SJSA1 (cell line): ENCODE data around the gene CWC22. TPM values are rescaled to one million over a fixed set of nuclear protein-coding genes. Genes with fewer than 3 reads are reported as not detected.
"Not testable (repeated sequence)": the region's sequence is repeated elsewhere in the genome, so short reads cannot be mapped to it uniquely, and the experiment has no call there.

ENCODE experiments used
- DNase-seq, 2 experiments: peaks; one replicate each; pipeline ENCODE4 v3.0.0-alpha.2; 2015 to 2020; ENCODE audit warnings: low spot score in 2 of 2, low read depth in 1 of 2
- H3K27ac ChIP-seq: fragments of 250-450 bp; sonication (Bioruptor Pico); 2 replicates; pipeline ENCODE4 v1.5.1; 2020; ENCODE audit warnings: mild to moderate bottlenecking, moderate library complexity
- H3K27me3 ChIP-seq: fragments of 250-450 bp; sonication (Bioruptor Pico); replicated peaks from 2 replicates; pipeline ENCODE4 v1.5.1; 2020; ENCODE audit warnings: mild to moderate bottlenecking, moderate library complexity
- H3K36me3 ChIP-seq: fragments of 250-450 bp; sonication (Bioruptor Pico); 2 replicates; pipeline ENCODE4 v1.5.1; 2020; ENCODE audit warnings: mild to moderate bottlenecking
- H3K4me1 ChIP-seq: fragments of 250-450 bp; sonication (Bioruptor Pico); replicated peaks from 2 replicates; pipeline ENCODE4 v1.6.1; 2021; ENCODE audit warnings: mild to moderate bottlenecking
- H3K4me3 ChIP-seq: fragments of 250-450 bp; sonication (Bioruptor Pico); 2 replicates; pipeline ENCODE4 v1.5.1; 2020; ENCODE audit warnings: mild to moderate bottlenecking
- H3K9me3 ChIP-seq: fragments of 250-450 bp; sonication (Bioruptor Pico); replicated peaks from 2 replicates; pipeline ENCODE4 v1.5.1; 2020; ENCODE audit warnings: mild to moderate bottlenecking
- total RNA-seq: library from RNA; depleted of rRNA; stranded (reverse); fragments of >200 nt; shearing (Covaris generic); gene quantifications from 2 replicates; pipeline ENCODE4 v1.2.3, GENCODE V29; 2014; rRNA removed

The CWC22 gene
- total RNA-seq: 15.8 and 21.9 TPM in 2 replicates

- H3K27ac ChIP-seq: peak within 1 kb of the TSS; percentile 98
- H3K36me3 ChIP-seq: peaks cover 10% of the 10 kb centered on the region; the same call in 1 of the 2 replicates
- peak; percentile 81 to 96 for DNase-seq
- peaks cover 8% of the 10 kb centered on the region for H3K4me1 ChIP-seq
- H3K9me3 ChIP-seq: no peaks in the 10 kb centered on the region
- peak within 1 kb of the TSS; percentile 69 for H3K4me3 ChIP-seq
- H3K27me3 ChIP-seq: no peaks in the 10 kb centered on the region
Observed at GRCh38 chr2:180006781-180007579, at the start of gene CWC22. CWC22 (minus strand) TSS chr2:180007297; CDS start chr2:179993341, 13,956 bp downstream.

- H3K27me3 ChIP-seq: no peaks in the 10 kb centered on the region
Observed at GRCh38 chr2:180056367-180057118, 49.4 kb upstream of the CWC22 start.

GRCh38 chr2:180054576-180054975 lies 47.5 kb upstream of the CWC22 start:
- not testable (repeated sequence) for H3K4me1 ChIP-seq, H3K27ac ChIP-seq, H3K36me3 ChIP-seq, H3K27me3 ChIP-seq, H3K4me3 ChIP-seq, H3K9me3 ChIP-seq, DNase-seq

More at GRCh38 chr2:180056367-180057118, 49.4 kb upstream of the CWC22 start:
- Histone ChIP-seq H3K36me3 (no peaks in the 10 kb centered on the region), H3K4me1 (no peaks in the 10 kb centered on the region), H3K27ac (no peak overlapping the region), H3K4me3 (no peak overlapping the region), H3K9me3 (no peaks in the 10 kb centered on the region)
- DNase-seq: no peak

GRCh38 chr2:180050246-180050645 lies 43.1 kb upstream of the CWC22 start:
- Histone ChIP-seq H3K27ac (no peak overlapping the region), H3K27me3 (no peaks in the 10 kb centered on the region; the same call in 1 of the 2 replicates), H3K9me3 (no peaks in the 10 kb centered on the region), H3K4me3 (no peak overlapping the region), H3K4me1 (no peaks in the 10 kb centered on the region), H3K36me3 (no peaks in the 10 kb centered on the region)
- DNase-seq: no peak

- no peak for DNase-seq
- H3K36me3 ChIP-seq: no peaks in the 10 kb centered on the region
- H3K4me1 ChIP-seq: no peaks in the 10 kb centered on the region
- H3K4me3 ChIP-seq: no peak overlapping the region
- no peaks in the 10 kb centered on the region for H3K9me3 ChIP-seq
- H3K27ac ChIP-seq: no peak overlapping the region
- H3K27me3 ChIP-seq: no peaks in the 10 kb centered on the region; the same call in 1 of the 2 replicates
Observed at GRCh38 chr2:180048251-180048650, 41.2 kb upstream of the CWC22 start.

GRCh38 chr2:180046776-180047175 lies 39.7 kb upstream of the CWC22 start:
- no peak for DNase-seq
- Histone ChIP-seq H3K27ac (no peak overlapping the region), H3K9me3 (no peaks in the 10 kb centered on the region), H3K4me1 (no peaks in the 10 kb centered on the region), H3K36me3 (no peaks in the 10 kb centered on the region), H3K4me3 (no peak overlapping the region), H3K27me3 (no peaks in the 10 kb centered on the region; the same call in 1 of the 2 replicates)

- H3K36me3 ChIP-seq: no peaks in the 10 kb centered on the region
- H3K4me1 ChIP-seq: no peaks in the 10 kb centered on the region
- no peaks in the 10 kb centered on the region for H3K9me3 ChIP-seq
- no peak for DNase-seq
- no peak overlapping the region for H3K27ac ChIP-seq
- H3K4me3 ChIP-seq: no peak overlapping the region
- no peaks in the 10 kb centered on the region; the same call in 1 of the 2 replicates for H3K27me3 ChIP-seq
Observed at GRCh38 chr2:180046202-180046601, 39.1 kb upstream of the CWC22 start.

- H3K27me3 ChIP-seq: no peaks in the 10 kb centered on the region; the same call in 1 of the 2 replicates
- peak in 1 of 2 experiments; percentile 1 for DNase-seq
- no peaks in the 10 kb centered on the region for H3K36me3 ChIP-seq
- no peak overlapping the region for H3K4me3 ChIP-seq
- H3K27ac ChIP-seq: no peak overlapping the region
- no peaks in the 10 kb centered on the region for H3K9me3 ChIP-seq
- H3K4me1 ChIP-seq: no peaks in the 10 kb centered on the region
Observed at GRCh38 chr2:180040146-180040925, 33.2 kb upstream of the CWC22 start.

GRCh38 chr2:180038997-180039396 lies 31.9 kb upstream of the CWC22 start:
- Histone ChIP-seq H3K27me3 (no peaks in the 10 kb centered on the region), H3K27ac (no peak overlapping the region), H3K36me3 (no peaks in the 10 kb centered on the region), H3K4me1 (no peaks in the 10 kb centered on the region), H3K9me3 (no peaks in the 10 kb centered on the region), H3K4me3 (no peak overlapping the region)
- DNase-seq: no peak

GRCh38 chr2:180033993-180034894 lies 27.1 kb upstream of the CWC22 start:
- Histone ChIP-seq H3K27me3 (no peaks in the 10 kb centered on the region), H3K9me3 (no peaks in the 10 kb centered on the region; the same call in 1 of the 2 replicates), H3K36me3 (no peaks in the 10 kb centered on the region), H3K4me1 (no peaks in the 10 kb centered on the region), H3K27ac (no peak overlapping the region), H3K4me3 (no peak overlapping the region)
- DNase-seq: no peak

GRCh38 chr2:180029575-180029974 lies 22.5 kb upstream of the CWC22 start:
- no peak for DNase-seq
- H3K27ac ChIP-seq: no peak overlapping the region

GRCh38 chr2:180021850-180022249 lies 14.8 kb upstream of the CWC22 start:
- H3K36me3 ChIP-seq: no peaks in the 10 kb centered on the region
- no peaks in the 10 kb centered on the region for H3K9me3 ChIP-seq
- H3K4me3 ChIP-seq: no peak overlapping the region
- no peaks in the 10 kb centered on the region for H3K27me3 ChIP-seq
- peaks cover 16% of the 10 kb centered on the region for H3K4me1 ChIP-seq
- no peak overlapping the region for H3K27ac ChIP-seq
- no peak for DNase-seq

More at GRCh38 chr2:180029575-180029974, 22.5 kb upstream of the CWC22 start:
- Histone ChIP-seq H3K4me3 (no peak overlapping the region), H3K27me3 (no peaks in the 10 kb centered on the region), H3K36me3 (no peaks in the 10 kb centered on the region), H3K4me1 (no peaks in the 10 kb centered on the region), H3K9me3 (peaks cover 3% of the 10 kb centered on the region; the same call in 1 of the 2 replicates)
